Stimulated activated CD8-positive, alpha-beta memory T cell treated with anti-CD3 and anti-CD28 coated beads, Interleukin-4, amount 100 ng/mL, for 1 hour (primary cell): ENCODE results near the gene HIGD2B.
"Not testable (repeated sequence)": the region's sequence is repeated elsewhere in the genome, so short reads cannot be mapped to it uniquely, and the experiment has no call there.

Experiments used
- DNase-seq, 2 donors: peaks; one replicate each; pipeline ENCODE4 v3.0.0-alpha.2; 2020; ENCODE audit warnings: low read depth in 2 of 2, low spot score in 1 of 2

The HIGD2B gene

GRCh38 chr15:72685925-72686794 lies at the start of gene HIGD2B, which contains the start of gene BBS4:
Gene HIGD2B, minus strand, starts transcription at chr15:72686182. Its CDS starts 9,808 bp downstream, at chr15:72676374.
Gene BBS4, plus strand, starts transcription at chr15:72686207. Its CDS starts 21 bp downstream, at chr15:72686228.
- peak; percentile 67 to 70 for DNase-seq

GRCh38 chr15:72735111-72735510 lies 49.1 kb upstream of the HIGD2B start:
- no peak for DNase-seq

- DNase-seq, result no peak
Measured at GRCh38 chr15:72733941-72734738, 48.2 kb upstream of the HIGD2B start.

- DNase-seq, result no peak
Measured at GRCh38 chr15:72732516-72732915, 46.5 kb upstream of the HIGD2B start.

DNA sequence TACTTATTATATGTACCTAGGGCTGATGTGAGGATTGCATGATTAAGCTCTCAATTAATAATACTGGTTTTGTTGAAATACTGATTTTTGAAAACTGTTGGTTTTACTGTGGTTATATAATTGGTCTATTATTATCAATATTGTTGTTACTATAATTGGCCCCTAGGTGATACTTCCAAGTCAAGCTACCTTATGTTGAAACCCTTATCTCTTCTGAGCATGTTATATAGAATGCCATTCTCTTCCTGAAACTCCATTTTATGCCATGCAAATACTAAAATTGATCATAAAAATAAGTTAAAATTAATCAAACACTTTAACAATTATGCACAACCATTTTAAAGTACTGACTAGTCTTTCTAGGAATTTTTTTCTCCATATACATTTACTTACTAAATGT lies 46.1 kb upstream of the HIGD2B start:
- DNase-seq, result no peak

DNA sequence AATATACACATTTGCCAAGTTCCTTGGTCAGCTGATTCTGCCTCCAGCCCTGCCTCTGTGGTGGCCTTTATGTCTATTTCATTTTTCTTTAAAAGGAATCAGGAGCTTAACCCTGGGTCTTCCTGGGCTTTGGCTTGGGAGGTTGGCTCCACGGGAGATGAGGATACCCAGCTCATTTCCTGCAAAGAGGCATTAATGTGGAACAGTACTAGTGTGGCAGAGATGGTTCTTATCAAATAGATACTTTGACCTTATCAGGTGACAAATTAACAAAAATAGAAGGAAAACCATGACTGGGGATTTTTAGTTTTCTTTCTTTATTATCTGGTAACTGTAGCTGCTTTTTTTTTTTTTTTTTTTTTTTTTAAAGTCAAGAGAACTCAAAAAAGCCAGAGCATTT lies 42.8 kb upstream of the HIGD2B start:
- DNase-seq, result no peak

DNA sequence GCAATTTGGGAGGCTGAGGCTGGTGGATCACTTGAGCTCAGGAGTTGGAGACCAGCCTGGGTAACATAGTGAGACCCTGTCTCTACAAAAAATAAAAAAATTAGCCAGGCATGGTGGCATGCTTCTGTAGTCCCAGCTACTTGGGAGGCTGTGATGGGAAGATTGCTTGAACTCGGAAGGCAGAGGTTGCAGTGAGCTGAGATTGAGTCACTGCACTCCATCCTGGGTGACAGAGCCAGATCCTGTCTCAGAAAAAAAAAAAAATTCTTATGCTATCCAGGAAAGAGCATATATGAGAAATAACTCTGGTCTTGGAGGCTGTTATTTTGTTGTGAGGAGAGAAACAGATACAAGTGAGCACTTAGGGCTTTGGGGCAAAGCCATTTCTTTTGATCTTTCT lies 42.3 kb upstream of the HIGD2B start:
- DNase-seq, result not testable (repeated sequence)

DNA sequence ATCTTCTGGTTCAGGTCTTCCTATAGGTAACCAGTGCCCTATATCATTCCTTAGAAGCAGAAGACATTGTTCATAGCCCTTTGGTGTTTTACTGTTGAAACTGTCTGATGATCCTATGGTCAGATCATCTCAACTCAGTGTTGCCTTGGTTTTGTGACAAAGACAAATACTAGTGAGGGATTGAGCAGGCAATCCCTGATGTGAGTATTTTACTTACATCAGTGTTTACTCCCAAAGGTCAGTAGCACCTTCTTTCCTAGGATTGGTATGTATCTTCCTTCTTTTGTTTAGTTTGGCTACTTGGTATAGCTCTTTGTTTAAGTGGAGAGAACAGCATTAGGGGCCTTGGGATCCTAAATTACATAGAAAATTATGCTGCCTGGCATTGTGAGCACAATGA lies 41.2 kb upstream of the HIGD2B start:
- no peak for DNase-seq

DNA sequence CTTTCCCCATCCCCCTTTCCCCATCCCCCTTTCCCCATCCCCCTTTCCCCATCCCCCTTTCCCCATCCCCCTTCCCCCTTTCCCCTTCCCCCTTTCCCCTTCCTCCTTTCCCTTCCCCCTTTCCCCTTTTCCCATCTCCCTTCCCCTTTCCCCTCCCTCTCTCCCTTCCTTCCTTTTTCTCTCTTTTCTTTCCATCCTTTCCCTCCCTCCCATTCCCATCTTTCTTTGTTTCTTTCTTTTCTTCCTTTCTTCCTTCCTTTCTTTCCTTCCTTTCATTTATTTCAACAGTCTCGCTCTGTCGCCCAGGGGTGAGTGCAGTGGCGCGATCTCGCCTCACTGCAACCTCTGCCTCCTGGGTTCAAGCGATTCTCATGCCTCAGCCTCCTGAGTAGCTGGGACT lies 39.9 kb upstream of the HIGD2B start:
- not testable (repeated sequence) for DNase-seq

DNA sequence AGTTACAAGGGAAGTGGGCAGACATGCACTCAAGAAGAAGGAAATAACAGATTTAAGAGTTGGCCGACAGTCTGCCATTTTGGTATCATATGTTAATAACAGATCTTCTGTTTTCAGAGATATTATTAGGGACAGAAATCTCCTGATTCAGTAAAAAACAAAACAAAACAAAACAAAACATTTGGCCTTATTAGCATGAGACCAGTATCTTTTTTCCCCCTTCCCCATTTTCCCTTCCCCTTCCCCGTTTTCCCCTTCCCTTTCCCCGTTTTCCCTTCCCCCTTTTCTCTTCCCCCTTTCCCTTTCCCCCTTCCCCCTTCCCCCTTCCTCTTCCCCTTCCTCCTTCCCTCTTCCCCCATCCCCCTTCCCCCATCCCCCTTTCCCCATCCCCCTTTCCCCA lies 39.5 kb upstream of the HIGD2B start:
- no peak for DNase-seq

- DNase-seq, result no peak
Measured at GRCh38 chr15:72724028-72724427, 38.0 kb upstream of the HIGD2B start.

DNA sequence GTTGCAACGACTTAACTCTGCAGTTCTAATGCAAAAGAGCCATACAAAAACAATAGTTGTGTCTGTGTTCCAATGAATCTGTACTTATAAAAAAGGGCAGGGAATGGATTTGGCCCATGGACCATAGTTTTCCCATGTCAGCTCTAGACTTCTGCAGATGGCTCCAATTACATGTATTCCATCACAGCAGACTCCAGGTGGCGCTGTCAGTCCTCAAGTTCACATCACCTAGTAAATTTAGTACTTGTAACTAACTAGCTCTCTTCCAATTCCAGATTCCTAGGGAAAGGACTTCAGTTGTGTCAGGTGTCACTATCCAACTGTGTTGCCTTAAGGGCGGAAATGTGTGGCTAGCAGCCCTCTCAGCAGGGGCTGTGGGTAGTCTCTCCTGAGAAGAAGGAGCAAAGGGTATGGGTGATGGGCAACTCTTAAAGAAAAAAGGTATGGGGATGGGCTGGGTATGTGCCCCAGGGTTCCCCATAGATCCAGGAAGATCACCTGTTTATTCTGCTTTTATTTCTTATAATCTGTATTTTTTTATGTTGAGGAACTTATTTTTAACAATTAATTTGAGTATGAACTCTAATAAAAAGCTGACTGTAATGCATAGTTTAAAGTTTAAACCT lies 36.2 kb upstream of the HIGD2B start:
- DNase-seq, result peak; percentile 32 to 42

DNA sequence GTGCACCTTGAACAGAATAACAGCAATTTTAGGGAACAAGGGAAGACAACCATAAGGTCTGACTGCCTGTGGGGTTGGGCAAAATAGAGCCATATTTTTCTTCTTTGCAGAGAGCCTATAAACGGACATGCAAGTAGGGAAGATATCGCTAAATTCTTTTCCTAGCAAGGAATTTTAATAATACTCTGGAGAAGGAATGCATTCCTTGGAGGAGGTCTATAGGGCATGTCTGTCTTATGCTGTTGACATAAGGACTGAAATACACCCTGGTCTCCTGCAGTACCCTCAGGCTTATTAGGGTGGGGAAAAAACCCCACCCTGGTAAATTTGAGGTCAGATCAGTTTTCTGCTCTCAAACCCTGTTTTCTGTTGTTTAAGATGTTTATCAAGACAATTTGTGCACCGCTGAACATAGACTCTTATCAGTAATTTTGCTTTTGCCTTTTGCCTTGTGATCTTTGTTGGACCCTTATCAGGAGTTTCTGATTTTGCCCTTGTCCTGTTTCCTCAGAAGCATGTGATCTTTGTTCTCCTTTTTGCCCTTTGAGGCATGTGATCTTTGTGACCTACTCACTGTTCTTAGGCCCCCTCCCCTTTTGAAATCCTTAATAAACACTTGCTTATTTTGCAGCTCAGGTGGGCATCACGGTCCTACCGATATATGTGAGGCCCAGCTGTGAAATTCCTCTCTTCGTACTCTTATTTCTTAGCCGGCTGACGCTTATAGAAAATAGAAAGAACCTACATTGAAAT lies 22.7 kb upstream of the HIGD2B start:
- DNase-seq, result not testable (repeated sequence)

DNA sequence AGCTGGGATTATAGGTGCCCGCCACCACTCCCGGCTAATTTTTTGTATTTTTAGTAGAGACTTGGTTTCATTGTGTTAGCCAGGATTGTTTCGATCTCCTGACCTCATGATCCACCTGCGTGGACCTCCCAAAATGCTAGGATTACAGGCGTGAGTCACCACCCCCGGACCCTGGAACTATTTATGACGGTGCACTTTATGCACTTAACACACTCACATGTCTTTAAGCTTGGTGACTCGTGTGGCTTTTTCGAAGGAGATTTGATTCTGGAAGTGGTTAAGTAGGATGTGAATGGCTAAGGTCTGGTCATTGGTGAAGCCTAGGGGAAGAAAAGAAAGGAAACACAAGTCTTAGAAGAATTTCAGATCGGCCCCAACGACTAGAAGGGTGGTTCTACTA lies 20.3 kb upstream of the HIGD2B start:
- no peak for DNase-seq

DNA sequence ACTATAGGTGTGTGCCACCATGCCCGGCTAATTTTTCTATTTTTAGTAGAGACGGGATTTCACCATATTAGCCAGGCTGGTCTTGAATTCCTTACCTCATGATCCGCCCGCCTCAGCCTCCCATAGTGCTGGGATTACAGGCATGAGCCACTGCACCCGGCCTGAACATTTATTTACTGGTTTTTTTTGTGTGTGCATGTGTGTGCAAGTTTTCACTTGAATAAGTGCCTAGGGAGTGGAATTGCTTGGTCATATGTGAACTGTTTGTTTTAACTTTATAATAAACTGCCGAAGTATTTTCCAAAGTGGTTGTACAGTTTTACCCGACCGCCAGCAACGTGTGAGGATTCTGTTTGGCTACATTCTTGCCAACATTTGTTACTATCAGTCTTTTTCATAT lies 14.1 kb upstream of the HIGD2B start:
- DNase-seq, result no peak

DNA sequence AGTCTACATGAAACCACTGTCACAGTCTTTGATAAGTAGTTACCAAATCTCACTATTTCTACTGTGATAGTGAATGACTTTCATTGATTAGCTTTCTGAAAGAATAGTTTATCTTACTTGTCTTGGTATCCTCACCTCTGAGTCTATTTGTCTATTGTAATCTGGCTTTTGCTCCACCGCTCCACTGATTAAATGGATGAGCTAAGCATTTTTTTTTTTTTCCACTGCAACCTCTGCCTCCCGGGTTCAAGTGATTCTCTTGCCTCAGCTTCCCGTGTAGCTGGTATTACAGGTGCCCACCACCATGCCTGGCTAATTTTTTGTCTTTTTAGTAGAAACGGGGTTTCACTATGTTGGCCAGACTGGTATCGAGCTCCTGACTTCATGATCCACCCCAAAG lies 13.0 kb upstream of the HIGD2B start:
- DNase-seq, result no peak

GRCh38 chr15:72690938-72691337 lies 5.0 kb upstream of the HIGD2B start:
- no peak for DNase-seq

- no peak for DNase-seq
Measured at GRCh38 chr15:72688697-72689096, 2.7 kb upstream of the HIGD2B start.

- no peak for DNase-seq
Measured at GRCh38 chr15:72685301-72685924, 569 bp downstream of the HIGD2B start.

DNA sequence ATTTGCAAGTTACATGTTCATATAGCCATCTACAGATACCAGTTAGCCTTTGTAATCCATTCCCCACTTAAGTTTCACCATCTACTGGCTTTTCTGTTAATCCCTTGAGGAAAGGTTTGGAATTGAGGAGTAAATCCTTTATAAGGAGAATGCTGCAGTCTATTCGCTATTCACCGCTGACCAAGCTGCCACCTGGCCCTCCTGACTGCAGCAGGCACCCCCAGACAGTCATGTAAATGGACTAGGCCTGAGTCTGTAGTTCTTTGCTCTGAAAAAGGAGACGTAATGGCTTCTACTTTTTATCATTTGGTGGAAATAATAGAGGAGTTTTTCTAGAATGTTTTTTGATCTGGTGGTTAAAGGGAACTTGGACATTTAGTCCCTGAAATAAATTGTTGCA lies 3.2 kb downstream of the HIGD2B start:
- DNase-seq, result no peak

DNA sequence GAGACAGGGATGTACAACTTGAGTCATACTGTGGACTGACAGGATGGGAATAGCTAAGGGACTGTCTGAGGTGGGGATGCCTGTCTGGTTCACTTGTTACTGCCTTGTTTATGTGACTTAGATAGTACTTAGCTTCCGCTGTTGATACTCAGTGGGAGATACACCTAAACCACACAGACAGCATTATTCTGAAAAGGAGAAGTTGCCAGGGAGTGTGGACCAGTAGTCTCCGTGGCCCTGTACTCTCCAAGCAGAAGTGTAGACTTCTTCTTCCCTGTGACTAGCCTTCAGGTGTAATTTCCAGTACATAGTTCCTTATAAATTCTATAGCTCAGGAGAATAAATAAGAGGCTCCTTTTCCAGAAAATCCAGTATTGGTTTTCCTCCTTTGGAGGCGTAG lies 5.1 kb downstream of the HIGD2B start:
- no peak for DNase-seq
